Measurements from ENCODE around the gene TEC.

DNA sequence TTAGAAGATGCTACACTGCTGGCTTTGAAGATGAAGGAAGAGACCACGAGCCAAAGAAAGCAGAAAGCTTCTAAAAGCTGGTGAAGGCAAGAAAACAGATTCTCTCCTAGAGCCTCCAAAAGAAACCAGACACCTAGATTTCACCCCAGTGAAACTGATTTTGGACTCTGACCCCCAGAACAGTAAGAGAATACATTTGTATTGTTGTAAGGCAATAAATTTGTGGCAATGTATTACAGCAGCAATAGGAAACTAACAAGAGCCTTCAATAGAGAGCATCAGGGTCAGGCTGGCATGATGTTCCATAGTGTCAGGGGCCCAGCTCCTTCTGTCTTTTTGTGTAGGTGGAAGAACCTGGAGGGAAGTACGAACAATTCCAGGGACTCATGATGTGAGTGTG, 6.0 kb upstream of the TEC start:
- no peak for TF ChIP-seq TEAD4 (IDR thresholded peaks at IDR 0.05; ENCODE audit: low read depth, low read length)
- TF ChIP-seq EZH2 (IDR thresholded peaks at IDR 0.05; ENCODE audit: low read depth, low read length, severe bottlenecking), result no peak
- TF ChIP-seq ZNF274 (IDR thresholded peaks at IDR 0.05; ENCODE audit: borderline replicate concordance, extremely low read depth, low read length), result no peak
- TF ChIP-seq POLR2A (IDR thresholded peaks at IDR 0.05; ENCODE audit: control extremely low read depth in 1 of 2, low read depth in 2 of 2, low read length in 2 of 2), result no peak
- TF ChIP-seq CTCF (IDR thresholded peaks at IDR 0.05; ENCODE audit: control extremely low read depth in 1 of 3, insufficient read depth in 1 of 3, low read depth in 1 of 3, low read length in 3 of 3), result no peak
- TF ChIP-seq FOSL1 (IDR thresholded peaks at IDR 0.05; ENCODE audit: insufficient read depth, low read depth, low read length), result no peak

Data from H1 (cell line).